Activated CD8-positive, alpha-beta memory T cell treated with anti-CD3 and anti-CD28 coated beads, Interleukin-2, amount 50 U/mL, for 1 hour (primary cell): ENCODE data around the gene RAB3GAP1.
"Not testable (repeated sequence)": the region's sequence is repeated elsewhere in the genome, so short reads cannot be mapped to it uniquely, and the experiment has no call there.

Experiments used
- DNase-seq: peaks from one replicate; pipeline ENCODE4 v3.0.0-alpha.2; 2020; ENCODE audit errors: extremely low read depth

RAB3GAP1 gene

DNA sequence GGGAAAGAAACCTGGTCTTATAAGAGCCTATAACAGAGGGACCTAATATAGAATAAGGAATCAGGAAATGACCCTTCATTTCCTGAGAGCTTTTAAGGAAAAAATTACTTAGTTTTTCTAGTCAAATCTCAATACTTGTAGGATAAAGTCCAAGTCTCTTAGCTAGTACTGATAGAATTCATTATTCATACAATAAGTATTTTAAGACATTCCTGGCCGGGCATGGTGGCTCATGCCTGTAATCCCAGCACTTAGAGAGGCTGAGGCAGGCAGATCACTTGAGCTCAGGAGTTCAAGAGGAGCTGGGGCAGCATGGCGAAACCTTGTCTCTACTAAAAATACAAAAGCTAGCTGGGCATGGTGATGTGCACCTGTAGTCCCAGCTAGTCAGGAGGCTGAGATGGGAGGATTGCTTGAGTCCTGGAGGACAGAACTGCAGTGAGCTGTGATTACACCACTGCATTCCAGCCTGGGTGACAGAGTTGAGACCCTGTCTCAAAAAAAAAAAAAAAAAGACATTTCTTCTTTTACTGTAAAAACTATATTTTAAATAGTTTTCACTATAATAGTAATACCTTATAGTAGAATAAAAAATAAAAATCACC lies 3.2 kb downstream of the RAB3GAP1 start:
- no peak for DNase-seq

DNA sequence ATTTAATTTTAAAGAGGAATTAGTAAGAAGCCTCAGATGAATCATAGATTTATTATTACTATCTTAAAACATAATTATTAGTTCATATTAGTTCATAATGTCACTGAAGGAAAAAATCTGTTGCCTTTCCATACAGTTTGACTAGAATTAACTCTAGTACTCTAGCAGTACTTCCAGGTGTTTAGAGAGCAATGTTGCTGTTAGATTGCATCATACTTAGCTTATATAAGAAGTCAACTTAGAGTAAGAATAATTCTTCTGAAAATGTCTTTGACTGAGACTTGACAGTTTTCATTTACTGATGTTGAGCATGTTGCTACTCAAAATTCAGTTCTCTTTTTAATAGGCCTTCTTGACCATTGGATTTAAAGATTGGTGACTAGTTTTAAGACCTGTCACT lies 4.7 kb downstream of the RAB3GAP1 start:
- no peak for DNase-seq

- no peak for DNase-seq
These were observed 7.5 kb downstream of the RAB3GAP1 start for GRCh38 chr2:135059577-135059976.

DNA sequence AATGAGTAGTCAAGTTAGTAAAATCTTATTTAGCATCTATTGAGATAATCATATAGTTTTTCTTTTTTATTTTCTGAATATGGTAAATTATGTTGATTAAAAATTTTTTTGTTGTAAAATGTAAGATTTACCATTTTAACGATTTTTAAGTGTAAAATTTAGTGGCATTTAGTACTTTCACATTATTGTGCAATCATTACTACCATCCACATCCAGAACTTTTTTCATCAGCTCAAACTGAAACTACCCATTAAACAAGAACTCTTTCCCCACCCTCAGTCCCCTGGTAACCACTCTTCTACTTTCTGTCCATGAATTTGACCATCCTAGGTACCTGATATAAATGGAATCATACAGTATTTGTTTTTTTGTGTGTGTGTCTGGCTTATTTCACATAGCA lies 11.1 kb downstream of the RAB3GAP1 start:
- DNase-seq: no peak

DNA sequence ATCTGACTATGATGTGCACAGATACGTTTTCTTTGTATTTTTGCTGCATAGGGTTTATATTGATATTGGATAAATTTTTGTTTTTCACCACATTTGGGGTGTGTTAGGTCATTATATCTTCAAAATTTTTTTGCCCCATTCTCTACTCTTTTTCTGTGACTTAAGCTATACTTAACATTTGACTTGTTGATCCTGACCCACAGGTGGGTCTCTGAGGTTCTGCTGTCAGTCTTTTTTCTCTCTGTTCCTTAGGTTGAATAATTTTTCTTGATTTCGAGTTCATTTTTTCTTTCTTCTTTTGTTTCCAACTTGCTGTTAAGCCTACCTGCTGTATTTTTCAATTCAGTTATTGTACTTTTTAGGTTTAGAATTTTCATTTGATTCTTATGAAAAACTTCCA lies 12.1 kb downstream of the RAB3GAP1 start:
- no peak for DNase-seq

DNA sequence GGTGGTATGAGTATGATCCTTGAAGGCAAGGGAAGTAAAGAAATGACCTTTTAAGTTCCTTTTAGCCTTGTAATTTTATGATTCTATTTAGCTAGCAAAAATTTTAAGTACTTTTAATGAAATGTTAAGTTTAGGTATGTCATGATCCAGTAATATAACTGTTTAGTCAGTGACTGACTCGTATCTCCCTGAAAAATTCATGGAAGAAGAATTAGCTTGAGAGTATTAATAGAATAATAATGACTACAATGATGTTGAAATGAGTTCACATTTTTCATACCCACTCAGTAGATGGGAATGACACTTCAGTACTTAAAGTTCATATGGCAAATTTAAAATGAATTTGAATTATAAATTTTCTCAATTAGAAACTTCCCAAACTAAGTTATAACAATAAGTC lies 14.6 kb downstream of the RAB3GAP1 start:
- DNase-seq: no peak

- DNase-seq: no peak
These were observed 20.3 kb downstream of the RAB3GAP1 start for GRCh38 chr2:135072125-135072997.

DNA sequence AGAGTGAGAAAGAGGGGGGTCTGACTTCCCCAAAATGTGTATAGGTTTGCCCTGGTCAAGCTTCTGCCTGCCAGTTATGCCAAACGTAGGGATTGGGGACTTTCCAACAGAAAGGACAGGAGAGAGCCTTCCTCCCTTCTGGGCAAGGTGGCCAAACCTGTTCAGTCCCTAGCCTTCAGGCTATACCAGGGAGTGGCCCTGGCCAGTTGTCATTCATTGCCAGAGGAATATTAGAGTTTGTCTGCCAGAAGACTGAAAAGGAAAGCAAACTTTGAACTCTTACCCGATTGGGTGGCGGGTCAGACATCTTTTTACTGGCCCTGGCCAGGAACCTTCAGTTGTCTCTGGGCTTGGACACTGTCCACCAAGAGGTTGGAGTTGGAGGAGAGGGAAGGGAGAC lies 22.1 kb downstream of the RAB3GAP1 start:
- no peak for DNase-seq

GRCh38 chr2:135076556-135076955 lies 24.5 kb downstream of the RAB3GAP1 start:
- no peak for DNase-seq

GRCh38 chr2:135078417-135078816 lies 26.3 kb downstream of the RAB3GAP1 start:
- DNase-seq: no peak

DNA sequence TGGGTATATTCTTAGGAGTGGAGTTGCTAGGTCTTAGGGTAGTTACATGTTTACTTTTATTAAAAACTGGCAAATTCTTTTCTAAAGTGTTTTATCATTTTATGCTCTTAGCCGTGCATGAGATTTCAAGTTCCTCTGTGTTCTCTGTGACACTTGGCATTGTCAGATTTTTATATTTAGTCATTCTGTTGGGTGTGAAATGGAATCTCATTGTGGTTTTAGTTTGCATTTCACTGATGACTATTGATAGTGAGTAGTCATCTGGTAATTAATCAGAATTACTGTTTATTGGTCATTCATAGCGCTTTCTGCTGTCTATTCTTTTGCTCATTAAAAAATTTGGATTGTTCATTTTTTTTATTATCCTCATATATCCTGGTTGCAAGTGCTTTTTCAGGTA lies 34.1 kb downstream of the RAB3GAP1 start:
- DNase-seq: no peak

- not testable (repeated sequence) for DNase-seq
These were observed 37.5 kb downstream of the RAB3GAP1 start for GRCh38 chr2:135089597-135089996.

DNA sequence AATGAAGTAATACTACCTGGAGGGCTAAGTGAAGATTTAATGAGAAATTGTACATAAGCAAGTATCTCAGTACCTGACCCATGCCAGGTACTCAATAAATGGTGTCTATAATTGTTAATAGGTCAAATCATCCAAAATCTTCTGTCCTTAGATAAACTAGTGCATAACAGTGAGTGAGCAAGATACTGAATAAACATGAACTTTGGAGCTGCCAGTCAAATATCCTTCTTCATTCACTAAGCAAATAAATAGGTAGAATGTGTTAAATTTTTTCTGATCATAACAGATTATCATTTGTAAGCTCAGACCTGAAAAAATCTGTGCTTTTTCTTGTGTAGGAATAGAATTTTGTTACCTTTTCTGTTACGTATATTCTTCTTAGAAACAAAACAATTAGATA lies 39.6 kb downstream of the RAB3GAP1 start:
- no peak for DNase-seq

- DNase-seq: no peak
These were observed 41.1 kb downstream of the RAB3GAP1 start for GRCh38 chr2:135093193-135093592.

DNA sequence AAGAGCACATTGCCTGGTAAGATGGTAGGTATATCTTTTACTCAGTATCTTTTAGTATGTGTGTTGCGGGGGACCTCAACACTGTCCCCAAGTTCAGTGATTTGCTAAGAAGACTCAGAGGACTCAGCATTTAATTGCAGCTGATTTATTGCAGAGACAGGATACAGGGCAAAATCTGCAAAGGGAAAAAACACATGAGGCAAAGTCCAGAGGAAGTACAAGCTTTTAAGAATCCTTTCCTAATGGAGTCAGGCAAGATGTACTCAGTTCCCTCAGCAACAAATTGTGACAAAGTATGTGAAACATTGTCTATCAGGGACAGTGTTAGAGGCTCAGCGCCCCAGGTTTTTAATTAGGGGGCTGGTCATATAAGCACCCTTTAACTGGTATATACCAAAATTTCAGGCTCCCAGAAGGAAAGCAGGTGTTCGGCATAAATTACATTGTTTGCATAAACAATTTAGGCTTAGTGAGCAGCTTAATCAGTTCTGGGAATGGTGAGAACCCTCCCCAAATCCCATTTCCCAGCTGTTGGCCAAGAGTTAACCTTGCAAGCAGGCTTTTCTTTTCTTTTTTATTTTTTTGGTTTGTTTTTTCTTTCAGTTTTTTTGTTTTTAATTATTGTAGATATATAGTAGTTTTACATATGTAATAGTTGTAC lies 41.7 kb downstream of the RAB3GAP1 start:
- no peak for DNase-seq

DNA sequence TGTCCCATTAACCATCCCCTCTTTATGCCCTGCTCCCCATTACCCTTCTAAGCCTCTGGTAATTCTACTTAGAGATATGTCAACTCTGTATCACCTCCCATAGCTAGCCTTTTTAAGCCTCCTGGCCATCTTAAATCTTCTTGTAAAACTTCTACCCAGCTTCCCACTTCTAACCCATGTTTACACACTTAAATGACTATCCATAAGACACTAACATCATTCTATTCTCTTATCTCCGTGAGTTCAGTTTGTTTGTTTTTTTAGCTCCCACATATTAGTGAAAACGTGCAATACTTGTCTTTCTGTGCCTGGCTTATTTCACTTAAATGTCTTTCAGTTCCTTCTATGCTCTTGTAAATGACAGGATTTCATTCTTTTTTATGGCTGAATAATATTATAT lies 42.4 kb downstream of the RAB3GAP1 start:
- DNase-seq: no peak

DNA sequence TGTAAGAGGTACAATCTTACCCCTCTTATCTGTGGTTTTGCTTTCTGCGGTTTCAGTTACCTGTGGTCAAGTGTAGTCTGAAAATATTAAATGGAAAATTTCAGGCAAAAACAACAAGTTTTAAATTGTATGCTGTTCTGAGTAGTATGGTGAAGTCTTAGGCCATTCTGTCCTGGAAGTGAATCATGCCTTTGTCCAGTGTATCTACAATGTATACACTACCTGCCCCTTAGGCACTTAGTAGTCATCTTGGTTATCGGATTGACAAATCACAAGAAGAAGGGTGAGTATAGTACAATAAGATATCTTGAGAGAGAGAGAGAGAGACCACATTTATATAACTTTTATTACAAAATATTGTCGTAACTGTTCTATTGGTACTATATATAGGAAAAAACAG lies 43.5 kb downstream of the RAB3GAP1 start:
- DNase-seq: no peak

DNA sequence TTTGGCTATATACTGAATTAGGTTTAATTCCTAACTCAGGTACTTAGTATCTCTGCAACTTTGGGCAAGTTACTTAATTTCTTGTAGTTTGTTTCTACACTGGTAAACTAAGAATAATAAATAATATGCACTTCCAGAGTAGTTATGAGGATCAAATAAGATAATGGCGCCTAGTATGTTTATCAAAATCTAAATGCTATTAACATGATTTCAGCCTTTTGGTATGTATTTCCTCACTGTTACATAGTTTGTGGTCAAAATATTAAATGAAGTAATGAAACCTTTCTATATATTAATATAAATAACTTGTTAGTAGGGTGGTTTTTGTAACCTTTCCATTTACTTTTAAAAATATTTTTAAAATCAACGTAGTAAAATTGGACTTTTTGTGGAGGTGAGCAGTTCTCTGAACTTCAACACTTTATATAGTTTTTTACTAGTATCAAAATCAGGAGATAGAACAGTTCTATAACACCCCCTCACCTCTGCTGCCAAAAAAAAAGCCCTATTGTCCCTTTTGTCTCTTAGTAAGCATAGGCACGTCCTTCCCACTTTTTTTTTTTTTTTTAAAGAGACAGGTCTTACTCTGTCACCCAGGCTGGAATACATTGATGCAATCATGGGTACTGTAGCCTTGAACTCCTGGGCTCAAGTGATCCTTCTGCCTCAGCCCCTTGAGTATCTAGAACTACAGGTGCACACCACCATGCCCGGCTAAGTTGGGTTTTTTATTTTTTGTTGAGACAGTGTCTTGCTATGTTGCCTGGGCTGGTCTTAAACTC lies 44.8 kb downstream of the RAB3GAP1 start:
- no peak for DNase-seq

GRCh38 chr2:135097532-135098231 lies 45.6 kb downstream of the RAB3GAP1 start:
- no peak for DNase-seq

GRCh38 chr2:135099802-135100483 lies 47.9 kb downstream of the RAB3GAP1 start:
- DNase-seq: no peak

GRCh38 chr2:135103843-135104242 lies 51.8 kb downstream of the RAB3GAP1 start:
- DNase-seq: no peak
